WTC11 (cell line): Measurements from ENCODE around the gene CLEC4M. TPM values are rescaled to one million over a fixed set of nuclear protein-coding genes. Genes with fewer than 3 reads are reported as not detected.

ENCODE experiments used
- ATAC-seq: fragments of 200-7000 bp; cut with Tn5 transposase; 2 replicates; pipeline ENCODE4 v1.10.0; 2021; ENCODE audit warnings: mild to moderate bottlenecking, moderate library complexity
- CTCF ChIA-PET: fragments of 300-600 bp; sonication (Branson Sonifier 250); formaldehyde crosslinking; loops from one replicate; lab custom pipeline; 2021; ENCODE audit warnings: antibody characterized with exemption; lab: Charles Lee
- POLR2A ChIA-PET: fragments of 350-600 bp; sonication (Branson Sonifier 250); formaldehyde crosslinking; loops from one replicate; lab custom pipeline; 2021; ENCODE audit warnings: antibody characterized with exemption; lab: Charles Lee
- DNase-seq: peaks from one replicate; pipeline ENCODE4 v3.0.0; 2021; ENCODE audit warnings: low spot score
- H3K27ac Mint-ChIP-seq: 2 replicates; pipeline ENCODE4 v1.8.0; 2021; ENCODE audit warnings: mixed read lengths
- H3K27me3 Mint-ChIP-seq: 2 replicates; pipeline ENCODE4 v1.8.0; 2021; ENCODE audit warnings: low read depth, mild to moderate bottlenecking, moderate library complexity, mixed read lengths
- H3K36me3 Mint-ChIP-seq: 2 replicates; pipeline ENCODE4 v1.8.0; 2021; ENCODE audit warnings: mixed read lengths
- H3K4me1 Mint-ChIP-seq: 2 replicates; pipeline ENCODE4 v1.8.0; 2022; ENCODE audit warnings: mixed read lengths
- H3K4me3 Mint-ChIP-seq: 2 replicates; pipeline ENCODE4 v1.8.0; 2021; ENCODE audit warnings: mild to moderate bottlenecking, moderate library complexity, mixed read lengths
- H3K9me3 Mint-ChIP-seq: 2 replicates; pipeline ENCODE4 v1.8.0; 2021; ENCODE audit warnings: mixed read lengths
- AR ChIP-seq: fragments of 250-450 bp; sonication (Bioruptor Pico); IDR thresholded peaks from 2 replicates; pipeline ENCODE4 v1.9.0; 2021; ENCODE audit warnings: mild to moderate bottlenecking
- ATF3 ChIP-seq: sonication (generic); formaldehyde crosslinking; conservative IDR thresholded peaks from 2 replicates; pipeline ENCODE4 v1.8.1; 2022; ENCODE audit warnings: mild to moderate bottlenecking, missing genetic modification reagents
- ATF6 ChIP-seq: sonication (generic); formaldehyde crosslinking; IDR thresholded peaks from 2 replicates; pipeline ENCODE4 v1.8.1; 2023; ENCODE audit warnings: mild to moderate bottlenecking, missing genetic modification reagents
- FOXJ3 ChIP-seq: sonication (generic); formaldehyde crosslinking; IDR thresholded peaks from 2 replicates; pipeline ENCODE4 v1.9.0; 2021; ENCODE audit warnings: missing genetic modification reagents, mild to moderate bottlenecking, borderline replicate concordance
- FOXP1 ChIP-seq: sonication (generic); formaldehyde crosslinking; IDR thresholded peaks from 2 replicates; pipeline ENCODE4 v1.8.0; 2022; ENCODE audit warnings: missing genetic modification reagents, mild to moderate bottlenecking, moderate library complexity, borderline replicate concordance
- GRHL2 ChIP-seq: fragments of 250-450 bp; sonication (Bioruptor Pico); IDR thresholded peaks from 2 replicates; pipeline ENCODE4 v1.8.0; 2022; ENCODE audit warnings: mild to moderate bottlenecking, moderate library complexity; ENCODE audit not compliant: insufficient replicate concordance, severe bottlenecking
- HMGXB4 ChIP-seq: sonication (generic); formaldehyde crosslinking; IDR thresholded peaks from 2 replicates; pipeline ENCODE4 v1.8.1; 2023; ENCODE audit warnings: mild to moderate bottlenecking, moderate library complexity, missing genetic modification reagents
- JUN ChIP-seq: sonication (generic); formaldehyde crosslinking; IDR thresholded peaks from 2 replicates; pipeline ENCODE4 v1.8.0; 2023; ENCODE audit warnings: mild to moderate bottlenecking, missing genetic modification reagents
- MAX ChIP-seq: sonication (generic); formaldehyde crosslinking; IDR thresholded peaks from 2 replicates; pipeline ENCODE4 v1.8.0; 2022; ENCODE audit warnings: mild to moderate bottlenecking, missing genetic modification reagents
- NFE2L1 ChIP-seq: sonication (generic); formaldehyde crosslinking; IDR thresholded peaks from 2 replicates; pipeline ENCODE4 v1.8.1; 2023; ENCODE audit warnings: missing genetic modification reagents
- RORB ChIP-seq: fragments of 250-450 bp; sonication (Bioruptor Pico); IDR thresholded peaks from 2 replicates; pipeline ENCODE4 v1.9.0; 2021; ENCODE audit warnings: mild to moderate bottlenecking
- SMAD3 ChIP-seq: sonication (generic); formaldehyde crosslinking; IDR thresholded peaks from 2 replicates; pipeline ENCODE4 v1.8.0; 2022; ENCODE audit warnings: missing genetic modification reagents, mild to moderate bottlenecking, borderline replicate concordance
- SP1 ChIP-seq: sonication (generic); formaldehyde crosslinking; conservative IDR thresholded peaks from 2 replicates; pipeline ENCODE4 v1.8.1; 2022; ENCODE audit warnings: missing genetic modification reagents
- TEAD1 ChIP-seq: sonication (generic); formaldehyde crosslinking; IDR thresholded peaks from 2 replicates; pipeline ENCODE4 v1.8.0; 2022; ENCODE audit warnings: mild to moderate bottlenecking, missing genetic modification reagents
- USF1 ChIP-seq: sonication (generic); formaldehyde crosslinking; IDR thresholded peaks from 2 replicates; pipeline ENCODE4 v1.8.0; 2022; ENCODE audit warnings: mild to moderate bottlenecking, missing genetic modification reagents
- ZBTB21 ChIP-seq: sonication (generic); formaldehyde crosslinking; IDR thresholded peaks from 2 replicates; pipeline ENCODE4 v1.8.1; 2023; ENCODE audit warnings: mild to moderate bottlenecking, missing genetic modification reagents, borderline replicate concordance
- ZBTB43 ChIP-seq: sonication (generic); formaldehyde crosslinking; IDR thresholded peaks from 2 replicates; pipeline ENCODE4 v1.8.1; 2023; ENCODE audit warnings: mild to moderate bottlenecking, missing genetic modification reagents
- ZNF396 ChIP-seq: fragments of 250-450 bp; sonication (Bioruptor Pico); IDR thresholded peaks from 2 replicates; pipeline ENCODE4 v1.8.0; 2021; ENCODE audit warnings: mild to moderate bottlenecking, moderate library complexity, borderline replicate concordance
- total RNA-seq: library from RNA; stranded (reverse); gene quantifications from 3 replicates; pipeline ENCODE4 v1.2.3, GENCODE V29; 2021

The CLEC4M gene
- total RNA-seq, 1 experiment from 2014 or later, result not detected

- no peak for TF ChIP-seq ATF6
- no peak for TF ChIP-seq JUN (CRISPR knock-in tag)
These were observed 36.8 kb downstream of the CLEC4M start (continued) for GRCh38 chr19:7799640-7800355.

GRCh38 chr19:7801020-7801570 lies 38.1 kb downstream of the CLEC4M start:
- Mint-ChIP-seq H3K4me3 (no peak overlapping the region), H3K36me3 (peaks cover 23% of the 10 kb centered on the region), H3K27ac (no peak overlapping the region), H3K9me3 (peaks cover 18% of the 10 kb centered on the region), H3K27me3 (peaks cover 44% of the 10 kb centered on the region), H3K4me1 (peaks cover 21% of the 10 kb centered on the region)
- POLR2A ChIA-PET, result no interaction called here
- ATAC-seq (no peak), DNase-seq (no peak)
- TF ChIP-seq TEAD1 (no peak), AR (no peak), SP1 (CRISPR knock-in tag) (no peak), ZBTB21 (CRISPR knock-in tag) (no peak), NFE2L1 (no peak), MAX (CRISPR knock-in tag) (no peak), GRHL2 (CRISPR knock-in tag) (no peak), FOXP1 (CRISPR knock-in tag) (no peak), RORB (no peak), FOXJ3 (no peak), SMAD3 (CRISPR knock-in tag) (no peak), ATF3 (no peak), ZBTB43 (no peak), ZNF396 (CRISPR knock-in tag) (no peak), HMGXB4 (CRISPR knock-in tag) (no peak), USF1 (CRISPR knock-in tag) (no peak)
- CTCF ChIA-PET, result interaction anchor here (0.8 to 4.8 kb wide), 11 partner anchors 10 to 233 kb away, joined by 3 to 122 read pairs (median 9); partner anchors contain the start of genes CAMSAP3 and TRAPPC5
